SU-DHL-6 (cell line): ENCODE measurements around the gene RILPL2.

ENCODE experiments used
- EZH2phosphoT487 ChIP-seq: fragments of 200-600 bp; sonication (generic), shearing (Covaris generic); conservative IDR thresholded peaks from 2 replicates; pipeline ENCODE4 v1.6.1; 2018; ENCODE audit warnings: mild to moderate bottlenecking, antibody characterized with exemption, low read length, moderate library complexity, mixed read lengths
- TF ChIP-seq, protein P1 (sequence below): fragments of 200-600 bp; sonication (generic); IDR thresholded peaks from one replicate; pipeline ENCODE4 v1.5.1; 2017; ENCODE audit warnings: antibody characterized with exemption, mild to moderate bottlenecking, low read length, moderate library complexity; ENCODE audit not compliant: insufficient read depth, poor library complexity, severe bottlenecking

DNA sequence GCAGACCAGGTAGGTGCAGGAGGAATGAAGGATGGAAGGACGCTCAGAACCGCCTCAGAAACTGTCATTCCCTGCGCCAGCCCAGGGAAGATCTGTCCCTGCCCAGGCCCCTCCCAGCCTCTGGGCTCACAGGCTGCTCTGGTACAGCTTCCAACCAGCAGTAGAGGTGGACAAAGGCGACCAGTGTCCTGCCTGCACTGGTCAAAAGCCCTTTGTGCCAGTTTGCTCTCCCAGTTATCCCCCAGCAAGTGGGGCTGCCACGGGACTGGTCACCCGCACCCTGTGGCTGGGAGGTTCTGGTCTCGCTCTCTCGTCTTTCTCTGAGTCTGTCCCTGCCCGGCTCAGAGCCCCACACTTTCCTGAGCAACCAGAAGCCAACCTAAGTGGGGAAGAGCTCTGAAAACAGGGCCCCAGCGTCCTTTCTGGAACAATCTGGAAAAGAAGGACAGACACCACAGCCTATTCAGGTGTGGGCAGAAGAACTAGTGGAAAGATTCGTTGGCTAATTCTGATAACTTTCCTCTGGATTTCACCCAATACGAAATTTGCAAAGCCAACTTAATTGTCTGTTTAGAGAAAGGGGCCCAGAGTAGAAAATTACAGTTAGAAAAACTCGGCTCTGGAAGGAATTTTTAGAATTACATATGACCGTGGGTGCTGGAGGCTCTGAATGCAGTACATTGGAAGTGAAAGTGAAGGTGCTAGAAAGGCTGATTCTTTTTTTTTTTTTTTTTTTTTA, 43.1 kb upstream of the RILPL2 start:
- TF ChIP-seq, protein P1, sequence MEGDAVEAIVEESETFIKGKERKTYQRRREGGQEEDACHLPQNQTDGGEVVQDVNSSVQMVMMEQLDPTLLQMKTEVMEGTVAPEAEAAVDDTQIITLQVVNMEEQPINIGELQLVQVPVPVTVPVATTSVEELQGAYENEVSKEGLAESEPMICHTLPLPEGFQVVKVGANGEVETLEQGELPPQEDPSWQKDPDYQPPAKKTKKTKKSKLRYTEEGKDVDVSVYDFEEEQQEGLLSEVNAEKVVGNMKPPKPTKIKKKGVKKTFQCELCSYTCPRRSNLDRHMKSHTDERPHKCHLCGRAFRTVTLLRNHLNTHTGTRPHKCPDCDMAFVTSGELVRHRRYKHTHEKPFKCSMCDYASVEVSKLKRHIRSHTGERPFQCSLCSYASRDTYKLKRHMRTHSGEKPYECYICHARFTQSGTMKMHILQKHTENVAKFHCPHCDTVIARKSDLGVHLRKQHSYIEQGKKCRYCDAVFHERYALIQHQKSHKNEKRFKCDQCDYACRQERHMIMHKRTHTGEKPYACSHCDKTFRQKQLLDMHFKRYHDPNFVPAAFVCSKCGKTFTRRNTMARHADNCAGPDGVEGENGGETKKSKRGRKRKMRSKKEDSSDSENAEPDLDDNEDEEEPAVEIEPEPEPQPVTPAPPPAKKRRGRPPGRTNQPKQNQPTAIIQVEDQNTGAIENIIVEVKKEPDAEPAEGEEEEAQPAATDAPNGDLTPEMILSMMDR, result no peak
- TF ChIP-seq EZH2phosphoT487, result no peak
